HL-60 (cell line): Measurements from ENCODE around the gene RNF141.

Experiments used
- CTCF ChIP-seq: IDR thresholded peaks from one replicate; pipeline ENCODE4 v1.5.1; 2011; ENCODE audit warnings: low read length, control low read depth, inconsistent platforms; ENCODE audit not compliant: insufficient read depth
- POLR2AphosphoS5 ChIP-seq: IDR thresholded peaks from 2 replicates; pipeline ENCODE4 v1.6.1; 2012; ENCODE audit warnings: low read depth
- SPI1 ChIP-seq: IDR thresholded peaks from 2 replicates; pipeline ENCODE4 v1.6.1; 2012; ENCODE audit warnings: low read depth, mild to moderate bottlenecking, borderline replicate concordance

- TF ChIP-seq CTCF: no peak
- TF ChIP-seq POLR2AphosphoS5: no peak
- TF ChIP-seq SPI1: no peak
These were observed 43.5 kb downstream of the RNF141 start for GRCh38 chr11:10497371-10498021.
